Measurements from ENCODE around the gene GFER. TPM values are rescaled to one million over a fixed set of nuclear protein-coding genes. Genes with fewer than 3 reads are reported as not detected.

GFER gene
- polyA plus RNA-seq, 1 donor, result 23.1 TPM

Other genes starting within 250 kb of the GFER start
- gene NME3, start 212.7 kb upstream of the GFER start, polyA plus RNA-seq (ENCODE audit: insufficient read length), result 18.0 TPM
- gene EME2, start 211.4 kb upstream of the GFER start, polyA plus RNA-seq (ENCODE audit: insufficient read length), result 10.7 TPM
- 53.8 TPM for gene MRPS34, start 211.1 kb upstream of the GFER start, polyA plus RNA-seq (ENCODE audit: insufficient read length)
- 32.8 TPM for gene SPSB3, start 201.6 kb upstream of the GFER start, polyA plus RNA-seq (ENCODE audit: insufficient read length)
- 33.6 TPM for gene NUBP2, start 201.2 kb upstream of the GFER start, polyA plus RNA-seq (ENCODE audit: insufficient read length)
- 1.6 TPM for gene IGFALS, start 190.5 kb upstream of the GFER start, polyA plus RNA-seq (ENCODE audit: insufficient read length)
- gene HAGH, start 157.4 kb upstream of the GFER start, polyA plus RNA-seq (ENCODE audit: insufficient read length), result 33.9 TPM
- 35.5 TPM for gene FAHD1, start 157.0 kb upstream of the GFER start, polyA plus RNA-seq (ENCODE audit: insufficient read length)
- 3.2 TPM for gene MEIOB, start 112.0 kb upstream of the GFER start, polyA plus RNA-seq (ENCODE audit: insufficient read length)
- 0.15 TPM for gene HS3ST6, start 65.8 kb upstream of the GFER start, polyA plus RNA-seq (ENCODE audit: insufficient read length)
- gene MSRB1, start 41.0 kb upstream of the GFER start, polyA plus RNA-seq (ENCODE audit: insufficient read length), result 55.9 TPM
- 0.18 TPM for gene RPL3L, start 29.5 kb upstream of the GFER start, polyA plus RNA-seq (ENCODE audit: insufficient read length)
- 116 TPM for gene NDUFB10, start 24.7 kb upstream of the GFER start, polyA plus RNA-seq (ENCODE audit: insufficient read length)
- 1,628 TPM for gene RPS2, start 19.4 kb upstream of the GFER start, polyA plus RNA-seq (ENCODE audit: insufficient read length)
- gene RNF151, start 17.3 kb upstream of the GFER start, polyA plus RNA-seq (ENCODE audit: insufficient read length), result not detected
- gene TBL3, start 12.1 kb upstream of the GFER start, polyA plus RNA-seq (ENCODE audit: insufficient read length), result 30.3 TPM
- 0.78 TPM for gene NOXO1, start 2.7 kb upstream of the GFER start, polyA plus RNA-seq (ENCODE audit: insufficient read length)
- gene SYNGR3, start 5.8 kb downstream of the GFER start, polyA plus RNA-seq (ENCODE audit: insufficient read length), result 1.5 TPM
- gene ZNF598, start 25.6 kb downstream of the GFER start, polyA plus RNA-seq (ENCODE audit: insufficient read length), result 15.8 TPM
- 3.8 TPM for gene NPW, start 35.6 kb downstream of the GFER start, polyA plus RNA-seq (ENCODE audit: insufficient read length)
- gene NHERF2, start 42.7 kb downstream of the GFER start, polyA plus RNA-seq (ENCODE audit: insufficient read length), result 82.9 TPM
- gene NTHL1, start 63.6 kb downstream of the GFER start, polyA plus RNA-seq (ENCODE audit: insufficient read length), result 14.7 TPM
- gene TSC2, start 63.8 kb downstream of the GFER start, polyA plus RNA-seq (ENCODE audit: insufficient read length), result 165 TPM
- gene PKD1, start 151.7 kb downstream of the GFER start, polyA plus RNA-seq (ENCODE audit: insufficient read length), result 82.5 TPM
- 2.1 TPM for gene RAB26, start 164.4 kb downstream of the GFER start, polyA plus RNA-seq (ENCODE audit: insufficient read length)
- gene TRAF7, start 171.6 kb downstream of the GFER start, polyA plus RNA-seq (ENCODE audit: insufficient read length), result 55.7 TPM
- gene CASKIN1, start 212.4 kb downstream of the GFER start, polyA plus RNA-seq (ENCODE audit: insufficient read length), result 1.5 TPM
- gene MLST8, start 221.3 kb downstream of the GFER start, polyA plus RNA-seq (ENCODE audit: insufficient read length), result 39.7 TPM
- 6.7 TPM for gene BRICD5, start 226.7 kb downstream of the GFER start, polyA plus RNA-seq (ENCODE audit: insufficient read length)
- 16.8 TPM for gene PGP, start 230.6 kb downstream of the GFER start, polyA plus RNA-seq (ENCODE audit: insufficient read length)
- 14.7 TPM for gene E4F1, start 239.4 kb downstream of the GFER start, polyA plus RNA-seq (ENCODE audit: insufficient read length)

All from left kidney (tissue), 1 donor.